HEK293 (cell line): Measurements from ENCODE around the gene ZFHX3.
A peak's percentile ranks its signal among the peaks of the same experiment; 100 is the strongest.

Experiments
- CTCF ChIA-PET: fragments of 350-600 bp; formaldehyde crosslinking; extraction: SDS; loops from one replicate; lab custom pipeline; 2021; ENCODE audit warnings: antibody characterized with exemption; lab: Yijun Ruan, JAX
- POLR2A ChIA-PET: fragments of 300-600 bp; formaldehyde crosslinking; extraction: SDS; loops from one replicate; lab custom pipeline; 2020; ENCODE audit warnings: antibody characterized with exemption, inconsistent platforms; lab: Yijun Ruan, JAX
- H3K27ac ChIP-seq: fragments of 200-500 bp; sonication (Bioruptor generic); 2 replicates; pipeline ENCODE4 v1.5.1; 2014; ENCODE audit warnings: low read depth, low read length, control low read depth, inconsistent platforms; ENCODE audit errors: extremely low read depth
- H3K36me3 ChIP-seq, 2 experiments: fragments of 200-500 bp in 1 of 2; sonication (Bioruptor generic) in 1 of 2; 1 replicate in 1 of 2; 2 replicates in 1 of 2; pipeline ENCODE4 v1.5.1; 2014 to 2017; ENCODE audit warnings: inconsistent platforms in 2 of 2, low read length in 2 of 2; ENCODE audit not compliant: control insufficient read depth in 2 of 2, insufficient read depth in 1 of 2
- H3K4me1 ChIP-seq: fragments of 200-500 bp; sonication (Bioruptor generic); 2 replicates; pipeline ENCODE4 v1.5.1; 2014; ENCODE audit warnings: mild to moderate bottlenecking, low read length, inconsistent platforms; ENCODE audit not compliant: control insufficient read depth, insufficient read depth
- H3K4me3 ChIP-seq: 2 replicates; pipeline ENCODE4 v1.5.1; 2011; ENCODE audit warnings: low read depth, mild to moderate bottlenecking, control low read depth, low read length, moderate library complexity
- H3K9me3 ChIP-seq: fragments of 200-500 bp; sonication (Bioruptor generic); 2 replicates; pipeline ENCODE4 v1.5.1; 2014; ENCODE audit warnings: low read depth, low read length, inconsistent platforms; ENCODE audit not compliant: control insufficient read depth, insufficient read depth
- ATF2 ChIP-seq: fragments of 450-650 bp; formaldehyde crosslinking; IDR thresholded peaks from 2 replicates; pipeline ENCODE4 v1.5.1; 2016; ENCODE audit warnings: missing biosample characterization, missing genetic modification characterization, low read depth
- ELK4 ChIP-seq: IDR thresholded peaks from 2 replicates; pipeline ENCODE4 v1.6.1; 2011; ENCODE audit warnings: mild to moderate bottlenecking, low read depth, low read length, borderline replicate concordance
- MYNN ChIP-seq: fragments of 450-650 bp; formaldehyde crosslinking; IDR thresholded peaks from 2 replicates; pipeline ENCODE4 v1.5.1; 2016; ENCODE audit warnings: missing biosample characterization, missing genetic modification characterization, borderline replicate concordance
- REPIN1 ChIP-seq: fragments of 450-650 bp; formaldehyde crosslinking; IDR thresholded peaks from 2 replicates; pipeline ENCODE4 v1.5.1; 2017; ENCODE audit warnings: missing biosample characterization, missing genetic modification characterization, low read depth
- TSHZ1 ChIP-seq: fragments of 450-650 bp; formaldehyde crosslinking; IDR thresholded peaks from 2 replicates; pipeline ENCODE4 v1.5.1; 2016; ENCODE audit warnings: missing biosample characterization, missing genetic modification characterization, borderline replicate concordance
- ZBTB8A ChIP-seq: fragments of 450-650 bp; formaldehyde crosslinking; IDR thresholded peaks from 2 replicates; pipeline ENCODE4 v1.5.1; 2016; ENCODE audit warnings: missing biosample characterization, missing genetic modification characterization
- ZNF26 ChIP-seq: fragments of 450-650 bp; formaldehyde crosslinking; IDR thresholded peaks from 2 replicates; pipeline ENCODE4 v1.5.1; 2016; ENCODE audit warnings: missing biosample characterization, missing genetic modification characterization
- ZNF518A ChIP-seq: fragments of 450-650 bp; formaldehyde crosslinking; conservative IDR thresholded peaks from 2 replicates; pipeline ENCODE4 v1.5.1; 2016; ENCODE audit warnings: low read depth, missing biosample characterization, missing genetic modification characterization
- ZNF747 ChIP-seq: fragments of 450-650 bp; formaldehyde crosslinking; IDR thresholded peaks from 2 replicates; pipeline ENCODE4 v1.5.1; 2016; ENCODE audit warnings: missing biosample characterization, missing genetic modification characterization
- ZNF791 ChIP-seq: fragments of 450-650 bp; formaldehyde crosslinking; IDR thresholded peaks from 2 replicates; pipeline ENCODE4 v1.5.1; 2016; ENCODE audit warnings: missing biosample characterization, missing genetic modification characterization

The ZFHX3 gene

GRCh38 chr16:72991211-72991610 is 56.7 kb downstream of the ZFHX3 start (continued):
- TF ChIP-seq ELK4 (no peak), TSHZ1 (tag by site-specific recombination) (no peak)
- TF ChIP-seq, all 188 proteins: peak for 0

GRCh38 chr16:72990571-72990970 is 57.4 kb downstream of the ZFHX3 start:
- ChIA-PET POLR2A (no interaction called here), CTCF (interaction anchor here (1.0 to 1.1 kb wide), 2 partner anchors 11 to 157 kb away, joined by 3 read pairs; no protein-coding TSS in a partner anchor)
- no peak overlapping the region for H3K4me3 ChIP-seq
- no peaks in the 10 kb centered on the region for H3K36me3 ChIP-seq
- TF ChIP-seq ZNF747 (tag by site-specific recombination) (no peak), ZNF26 (tag by site-specific recombination) (no peak), REPIN1 (tag by site-specific recombination) (no peak), ZBTB8A (no peak), ZNF518A (tag by site-specific recombination) (no peak), ZNF791 (tag by site-specific recombination) (no peak), ATF2 (no peak), MYNN (tag by site-specific recombination) (no peak)
- H3K4me1 ChIP-seq = peaks cover 17% of the 10 kb centered on the region
- peak overlapping the region; percentile 46; the same call in 1 of the 2 replicates for H3K27ac ChIP-seq
- no peaks in the 10 kb centered on the region for H3K9me3 ChIP-seq
